Panc1 (cell line): ENCODE results near the gene FAIM. TPM values are rescaled to one million over a fixed set of nuclear protein-coding genes. Genes with fewer than 3 reads are reported as not detected.

Source experiments
- ATAC-seq: fragments of 200-7000 bp; cut with Tn5 transposase; 2 replicates; pipeline ENCODE4 v1.9.1; 2020; ENCODE audit warnings: mild to moderate bottlenecking, moderate library complexity
- BruUV-seq: library from RNA; stranded (reverse); fragments of 400-500 nt; replicated peaks from 2 replicates; lab custom pipeline; 2021; lab: Mats Ljungman, UMichigan
- CTCF ChIA-PET: fragments of 300-600 bp; sonication (Branson Sonifier 250); formaldehyde crosslinking; loops from one replicate; lab custom pipeline; 2022; ENCODE audit warnings: antibody characterized with exemption; lab: Charles Lee
- POLR2A ChIA-PET: fragments of 300-600 bp; sonication (Branson Sonifier 250); formaldehyde crosslinking; loops from one replicate; lab custom pipeline; 2022; ENCODE audit warnings: antibody characterized with exemption; lab: Charles Lee
- DNase-seq: peaks from one replicate; pipeline ENCODE4 v3.0.0-alpha.2; 2010; ENCODE audit warnings: low read depth, low spot score
- H3K27ac ChIP-seq: 2 replicates; pipeline ENCODE4 v1.5.1; 2011; ENCODE audit warnings: mild to moderate bottlenecking, low read length, inconsistent platforms
- H3K27me3 ChIP-seq: fragments of 200-500 bp; sonication (Bioruptor generic); 2 replicates; pipeline ENCODE4 v1.6.0; 2014; ENCODE audit warnings: low read length, inconsistent platforms; ENCODE audit not compliant: control insufficient read depth, insufficient read depth
- H3K36me3 ChIP-seq: fragments of 200-500 bp; sonication (Bioruptor generic); 2 replicates; pipeline ENCODE4 v1.5.1; 2014; ENCODE audit warnings: inconsistent platforms, mild to moderate bottlenecking, low read length, moderate library complexity; ENCODE audit not compliant: control insufficient read depth, insufficient read depth
- H3K4me1 ChIP-seq: 2 replicates; pipeline ENCODE4 v1.5.1; 2011; ENCODE audit warnings: inconsistent platforms, mild to moderate bottlenecking, low read length, moderate library complexity; ENCODE audit not compliant: control insufficient read depth, insufficient read depth
- H3K4me3 ChIP-seq, 2 experiments: 2 replicates each; pipeline ENCODE4 v1.5.1; 2011 to 2012; ENCODE audit warnings: low read depth in 2 of 2, low read length in 2 of 2, mild to moderate bottlenecking in 2 of 2, inconsistent platforms in 1 of 2, moderate library complexity in 1 of 2
- H3K9me3 ChIP-seq: fragments of 200-500 bp; sonication (Bioruptor generic); 2 replicates; pipeline ENCODE4 v1.5.1; 2014; ENCODE audit warnings: low read depth, mild to moderate bottlenecking, inconsistent platforms, low read length, moderate library complexity; ENCODE audit not compliant: control insufficient read depth, insufficient read depth
- CTCF ChIP-seq: fragments of 450-650 bp; IDR thresholded peaks from 2 replicates; pipeline ENCODE4 v1.5.1; 2017; ENCODE audit warnings: mild to moderate bottlenecking
- POLR2AphosphoS5 ChIP-seq: IDR thresholded peaks from 2 replicates; pipeline ENCODE4 v1.6.1; 2012; ENCODE audit warnings: mild to moderate bottlenecking, low read depth, low read length, moderate library complexity
- REST ChIP-seq, 2 experiments: IDR thresholded peaks; 2 replicates each; pipeline ENCODE4 v1.6.1; 2011 to 2012; ENCODE audit warnings: low read depth in 2 of 2, control low read depth in 1 of 2, low read length in 1 of 2, mild to moderate bottlenecking in 1 of 2, moderate library complexity in 1 of 2; ENCODE audit not compliant: insufficient read depth in 1 of 2
- SIN3A ChIP-seq: IDR thresholded peaks from 2 replicates; pipeline ENCODE4 v1.6.1; 2012; ENCODE audit warnings: low read depth, mild to moderate bottlenecking, low read length, moderate library complexity, borderline replicate concordance; ENCODE audit not compliant: insufficient read depth
- TCF7L2 ChIP-seq: IDR thresholded peaks from 2 replicates; pipeline ENCODE4 v1.6.1; 2011; ENCODE audit warnings: mild to moderate bottlenecking, low read depth, low read length, inconsistent platforms
- in situ Hi-C: cut with HindIII; loops from 2 replicates; pipeline ENCODE4 v1.10.0; 2016; ENCODE audit warnings: low sequenced_read_pairs, low pct_unique_long_range_greater_than_20kb
- intact Hi-C: fragments of 100-400 bp; cut with micrococcal nuclease; formaldehyde crosslinking; loops from one replicate; pipeline ENCODE4 v1.10.0; 2022; ENCODE audit not compliant: unreplicated experiment
- total RNA-seq: library from RNA; stranded (reverse); gene quantifications from one replicate; pipeline ENCODE4 v1.2.1, GENCODE V29; 2021; ENCODE audit not compliant: unreplicated experiment

The FAIM gene
- total RNA-seq, 1 experiment from 2014 or later: 18.8 TPM

DNA sequence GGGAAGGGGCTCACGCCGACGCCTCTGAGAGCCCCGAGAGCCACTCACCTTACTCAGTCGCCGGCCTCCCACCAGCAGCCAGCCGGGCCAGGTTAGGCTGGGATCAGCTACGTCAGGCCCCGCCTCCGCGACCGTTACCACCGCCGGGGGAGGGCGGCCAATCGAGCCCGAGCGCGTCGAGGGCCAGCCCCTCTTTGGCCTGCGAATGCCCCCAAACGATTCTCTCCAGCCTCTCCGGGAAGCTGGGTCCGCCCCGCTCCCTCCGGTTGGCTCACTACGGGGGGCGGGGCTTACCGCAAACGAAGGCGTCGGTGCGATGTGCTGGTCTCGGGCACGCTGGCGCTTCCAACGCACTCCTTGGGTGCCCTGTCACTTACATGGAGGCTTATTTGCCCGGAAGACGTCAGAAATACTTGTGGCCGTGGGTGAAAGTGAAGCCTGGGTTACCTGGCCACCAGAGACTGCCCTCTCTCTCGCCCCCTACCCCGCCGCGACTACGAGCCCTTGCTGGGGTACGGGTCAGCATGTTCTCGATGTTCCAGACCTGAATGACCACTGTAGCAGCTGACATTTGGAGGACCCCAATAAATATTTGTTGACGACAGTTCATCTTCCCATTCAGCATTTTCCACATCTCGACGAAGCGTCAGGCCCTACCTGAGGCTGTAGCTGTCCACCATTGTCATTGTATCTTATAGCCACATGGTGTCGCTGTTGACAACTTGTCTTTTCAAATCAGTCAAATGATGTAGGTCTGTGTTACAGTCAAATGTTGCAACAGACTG is 14.2 kb upstream of the FAIM start, which contains the start of gene CEP70:
CEP70 (minus strand) TSS at position 111 of the 785 bp plus-strand sequence. CDS start 21,333 bp downstream, outside the sequence.
- TF ChIP-seq TCF7L2 (no peak), POLR2AphosphoS5 (peak; percentile 83), SIN3A (peak; percentile 88), REST (IDR thresholded peaks at IDR 0.05; ENCODE audit: insufficient read depth in 1 of 2, low read depth in 2 of 2, low read length in 1 of 2) (no peak; a peak in 1 of 4 replicates), CTCF (peak; percentile 91)
- no TSS peak for BruUV-seq
- peaks cover 23% of the 10 kb centered on the region for H3K4me1 ChIP-seq
- H3K4me3 ChIP-seq: peak within 1 kb of the TSS; percentile 88 to 93
- ChIA-PET CTCF (interaction anchor here (0.6 to 2.9 kb wide), 7 partner anchors 67 to 329 kb away, joined by 3 to 31 read pairs (median 5); no protein-coding TSS in a partner anchor), POLR2A (interaction anchor here (0.5 to 1.0 kb wide), 6 partner anchors 85 to 342 kb away, joined by 3 to 5 read pairs (median 3); no protein-coding TSS in a partner anchor)
- in situ Hi-C loops: no loop called here
- intact Hi-C loops: loop anchor here (2.0 to 10.0 kb wide), 2 partner anchors 100 to 328 kb away; no protein-coding TSS in a partner anchor
- peak within 1 kb of the TSS; percentile 96 for H3K27ac ChIP-seq
- peaks cover 11% of the 10 kb centered on the region; the same call in 1 of the 2 replicates for H3K36me3 ChIP-seq
- ATAC-seq (peak; percentile 98), DNase-seq (peak; percentile 87)
- no peaks in the 10 kb centered on the region for H3K27me3 ChIP-seq
- H3K9me3 ChIP-seq: no peaks in the 10 kb centered on the region

DNA sequence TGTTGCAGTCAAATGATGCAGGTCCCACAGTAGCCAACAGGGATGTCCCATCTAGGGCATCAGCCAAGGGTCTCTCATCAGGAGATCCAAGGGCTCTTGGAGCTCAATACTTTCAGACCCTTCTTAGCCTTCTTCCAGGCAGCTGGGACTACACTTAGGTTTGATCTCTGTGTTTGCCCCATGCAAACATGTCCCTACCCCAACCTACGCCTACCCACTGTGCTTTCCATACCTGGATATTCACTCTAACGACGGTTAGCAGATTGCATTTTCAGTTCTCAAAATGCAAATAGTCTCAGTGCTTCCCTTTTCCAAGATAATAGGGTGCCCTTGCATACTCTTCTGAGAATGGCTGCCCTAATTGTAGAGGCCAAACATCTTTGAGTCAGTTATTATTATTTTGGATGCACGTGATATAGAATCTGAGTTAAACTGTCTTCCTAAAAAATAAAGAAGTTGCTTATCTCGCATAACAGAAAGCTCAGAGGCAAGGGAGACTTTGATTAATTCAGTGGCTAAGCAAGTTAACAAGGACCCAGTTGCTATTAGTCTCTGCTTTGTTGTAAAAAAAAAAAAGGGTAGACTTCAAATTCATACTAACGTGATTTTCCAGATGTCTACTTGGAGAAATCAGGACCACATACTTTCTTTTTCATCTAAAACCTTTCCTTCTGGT is 13.5 kb upstream of the FAIM start:
- no TSS peak for BruUV-seq
- Histone ChIP-seq H3K36me3 (peaks cover 6% of the 10 kb centered on the region; the same call in 1 of the 2 replicates), H3K9me3 (no peaks in the 10 kb centered on the region), H3K4me1 (peaks cover 23% of the 10 kb centered on the region), H3K27ac (peak overlapping the region; percentile 96), H3K4me3 (peak overlapping the region; percentile 88 to 93), H3K27me3 (no peaks in the 10 kb centered on the region)
- no peak for DNase-seq
- TF ChIP-seq POLR2AphosphoS5 (no peak), CTCF (peak; percentile 34), REST (IDR thresholded peaks at IDR 0.05; ENCODE audit: insufficient read depth in 1 of 2, low read depth in 2 of 2, low read length in 1 of 2) (no peak)
- ChIA-PET POLR2A (interaction anchor here (0.5 to 1.0 kb wide), 4 partner anchors 104 to 341 kb away, joined by 3 to 5 read pairs (median 4); no protein-coding TSS in a partner anchor), CTCF (interaction anchor here (0.5 to 2.9 kb wide), 7 partner anchors 13 to 328 kb away, joined by 3 to 31 read pairs (median 4); partner anchors contain the start of gene FAIM)
- in situ Hi-C loops (no loop called here), intact Hi-C loops (loop anchor here (2.0 to 10.0 kb wide), 2 partner anchors 100 to 328 kb away; no protein-coding TSS in a partner anchor)
- 0 out of 2 replicates have a peak, but pooled peaks have one; percentile 0 for ATAC-seq
